D341Med (cell line): ENCODE data around the gene FUT8.
"Not testable (repeated sequence)": the region's sequence is repeated elsewhere in the genome, so short reads cannot be mapped to it uniquely, and the experiment has no call there.

Experiments used
- DNase-seq: peaks from one replicate; pipeline ENCODE4 v3.0.0; 2012; ENCODE audit warnings: low spot score

FUT8 gene

DNA sequence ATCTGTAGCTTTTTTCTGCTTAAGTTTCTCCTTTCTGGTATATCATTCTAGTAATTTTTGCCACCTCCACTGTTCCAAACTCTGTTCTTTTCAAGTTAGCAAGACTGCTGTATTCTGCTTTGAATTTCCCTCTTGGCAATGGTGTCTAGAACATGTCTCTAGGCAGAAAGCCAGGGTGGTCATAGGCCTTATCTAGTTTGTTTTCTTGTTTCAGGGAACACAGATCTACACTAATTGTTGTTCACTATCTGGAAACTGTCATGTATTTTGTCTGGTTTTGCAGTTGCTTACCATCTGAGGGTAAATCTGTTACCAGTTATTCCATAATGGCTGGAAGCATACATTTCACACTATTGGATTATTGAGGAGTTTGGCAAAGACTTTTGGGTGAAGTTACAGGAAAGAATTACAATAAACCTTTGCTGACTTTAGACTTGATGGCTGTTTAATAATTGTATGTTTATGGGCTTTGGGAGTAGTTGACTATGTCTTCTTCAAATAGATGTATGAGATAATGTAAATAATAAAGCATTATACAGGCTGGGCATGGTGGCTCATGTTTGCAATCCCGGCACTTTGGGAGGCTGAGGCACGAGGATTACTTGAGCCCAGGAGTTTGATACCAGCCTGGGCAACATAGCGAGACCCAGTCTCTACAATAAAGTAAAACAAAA lies 41.4 kb downstream of the FUT8 start:
- DNase-seq = no peak

GRCh38 chr14:65456247-65456646 lies 43.7 kb downstream of the FUT8 start:
- no peak for DNase-seq

- DNase-seq = no peak
Measured at GRCh38 chr14:65461730-65462129, 49.2 kb downstream of the FUT8 start.

DNA sequence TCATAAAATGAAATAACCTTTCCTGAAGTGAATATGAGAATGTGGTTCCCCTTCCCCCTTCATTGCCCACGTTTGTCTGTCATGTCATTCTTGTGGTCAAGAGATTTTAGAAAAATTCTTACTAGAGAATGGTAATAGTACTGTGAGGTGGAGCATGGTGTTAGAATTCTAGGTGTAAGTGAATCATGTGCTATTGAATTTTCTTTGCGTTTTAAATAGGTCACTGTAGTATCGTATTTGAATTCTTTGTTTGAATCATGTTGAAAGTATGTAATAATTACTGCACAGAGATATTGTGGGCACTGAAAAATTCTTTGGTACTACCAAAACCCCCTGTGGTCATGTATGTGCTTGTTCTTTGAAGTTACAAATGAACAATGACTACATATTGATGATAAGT lies 49.9 kb downstream of the FUT8 start:
- DNase-seq = no peak

- no peak for DNase-seq
Measured at GRCh38 chr14:65465584-65465983, 53.1 kb downstream of the FUT8 start.

DNA sequence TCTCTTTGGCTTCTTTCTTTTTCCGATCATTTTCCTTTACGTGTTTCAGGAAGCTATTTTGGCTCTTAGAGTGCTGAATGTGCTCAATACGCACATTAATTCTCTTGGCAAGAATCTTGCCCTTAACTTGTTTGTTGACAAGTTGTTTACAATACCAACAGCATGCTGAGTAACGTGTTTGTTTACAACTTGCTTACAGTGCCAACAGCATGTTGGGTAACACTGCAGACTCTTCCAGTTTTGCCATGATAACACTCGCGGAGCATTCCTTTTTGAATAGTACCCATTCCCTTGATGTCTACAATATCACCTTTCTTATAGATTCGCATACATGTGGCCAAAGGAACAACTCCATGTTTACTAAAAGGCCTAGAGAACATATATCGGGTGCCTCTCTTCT lies 55.4 kb downstream of the FUT8 start:
- DNase-seq = not testable (repeated sequence)

DNA sequence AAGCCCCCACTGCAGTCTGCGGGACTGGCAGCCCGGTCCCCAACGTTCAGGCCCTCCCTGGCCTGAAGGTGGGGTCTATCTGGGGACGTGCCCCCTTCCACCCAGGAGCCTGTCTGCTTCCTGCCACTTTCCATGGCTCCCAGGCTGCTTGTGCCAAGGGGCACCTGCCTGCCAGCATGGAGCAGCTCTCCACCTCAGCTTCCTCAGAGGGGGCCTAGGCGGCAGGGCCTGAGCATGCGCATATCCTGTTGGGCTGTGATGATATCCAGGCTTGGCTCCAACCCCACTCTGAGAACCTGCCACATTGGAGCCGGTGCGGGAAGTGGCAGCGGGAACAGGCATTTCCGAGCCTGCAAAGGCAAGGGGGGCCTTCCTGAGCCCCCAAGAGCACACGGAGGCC lies 57.4 kb downstream of the FUT8 start:
- DNase-seq = no peak

GRCh38 chr14:65470404-65470880 lies 57.9 kb downstream of the FUT8 start:
- no peak for DNase-seq

GRCh38 chr14:65471038-65471878 lies 58.7 kb downstream of the FUT8 start:
- DNase-seq = no peak

GRCh38 chr14:65472189-65472588 lies 59.7 kb downstream of the FUT8 start:
- DNase-seq = no peak

- no peak for DNase-seq
Measured at GRCh38 chr14:65476273-65476941, 63.9 kb downstream of the FUT8 start.

DNA sequence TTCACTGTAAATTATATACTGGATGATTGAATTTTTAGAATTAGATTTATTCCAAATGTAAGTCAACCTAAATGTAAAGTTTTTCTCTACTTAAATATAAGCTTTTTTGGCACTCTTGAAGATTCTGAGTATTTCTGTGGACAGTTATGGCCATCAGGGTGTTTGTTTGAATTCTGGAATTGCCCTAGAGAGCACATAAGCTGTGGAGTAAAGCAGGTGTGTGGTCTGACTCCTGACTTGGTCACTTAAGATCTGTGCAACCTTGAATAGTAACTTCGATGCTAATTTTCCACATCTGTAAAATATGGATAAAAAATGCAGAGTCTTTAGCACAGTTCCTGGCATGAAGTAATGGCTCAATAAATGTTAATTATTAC lies 64.4 kb downstream of the FUT8 start:
- DNase-seq = no peak

GRCh38 chr14:65478017-65478416 lies 65.5 kb downstream of the FUT8 start:
- DNase-seq = no peak

GRCh38 chr14:65478596-65478995 lies 66.1 kb downstream of the FUT8 start:
- DNase-seq = no peak

- no peak for DNase-seq
Measured at GRCh38 chr14:65479386-65479785, 66.9 kb downstream of the FUT8 start.

DNA sequence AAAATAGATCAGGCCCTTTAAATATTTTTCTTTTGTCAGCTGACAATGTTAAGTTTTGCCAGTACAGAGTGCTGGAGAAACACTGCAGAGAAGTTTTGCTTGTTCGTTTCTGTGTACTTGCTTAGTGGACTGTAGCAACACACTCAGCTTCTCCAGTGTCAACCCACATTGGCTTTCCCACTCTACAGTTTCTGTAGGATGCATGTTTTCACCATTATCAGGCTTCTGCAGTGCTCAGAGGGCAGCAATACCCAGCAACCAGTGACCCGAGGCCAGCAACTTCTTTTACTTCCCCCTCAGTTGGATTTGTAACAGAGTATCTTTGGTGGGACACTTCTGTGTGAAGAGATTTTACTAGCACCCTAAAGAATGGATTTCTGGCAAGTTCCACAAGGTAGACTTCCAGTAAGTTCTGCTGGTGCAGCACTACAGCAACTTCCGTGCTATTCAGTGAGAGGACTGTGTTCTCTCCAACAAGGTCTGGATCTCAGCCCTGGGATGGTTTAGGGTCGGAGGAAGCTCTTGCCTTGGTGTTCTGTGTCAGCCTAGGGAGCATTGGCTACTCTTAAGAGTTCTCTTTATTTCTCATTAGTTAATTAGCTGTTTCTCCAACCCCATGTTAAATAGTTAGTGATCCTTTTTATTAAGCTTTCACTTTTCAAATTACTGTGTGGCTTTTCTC lies 70.4 kb downstream of the FUT8 start:
- no peak for DNase-seq

- DNase-seq = no peak
Measured at GRCh38 chr14:65483647-65484046, 71.1 kb downstream of the FUT8 start.

DNA sequence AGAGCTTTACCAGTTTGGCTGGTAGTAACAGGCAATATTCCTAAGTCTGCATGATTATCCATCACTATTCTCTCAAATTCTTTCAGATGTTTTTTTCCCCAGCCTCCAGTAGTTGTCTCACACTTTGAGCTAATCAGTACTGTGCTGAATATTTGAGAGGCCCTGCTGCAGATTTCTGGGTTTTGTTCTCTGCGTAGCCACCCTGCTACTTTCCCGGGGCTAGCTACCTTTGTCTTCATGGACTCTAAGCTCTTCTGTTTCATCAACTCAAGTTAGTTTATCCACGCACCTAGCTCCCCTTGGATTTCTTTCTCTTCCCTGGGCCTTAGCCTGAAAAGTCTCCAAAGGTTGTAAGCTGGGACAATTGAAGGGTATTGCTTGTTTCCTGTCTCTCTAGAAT lies 73.0 kb downstream of the FUT8 start:
- DNase-seq = no peak

GRCh38 chr14:65486863-65487262 lies 74.3 kb downstream of the FUT8 start:
- DNase-seq = no peak

DNA sequence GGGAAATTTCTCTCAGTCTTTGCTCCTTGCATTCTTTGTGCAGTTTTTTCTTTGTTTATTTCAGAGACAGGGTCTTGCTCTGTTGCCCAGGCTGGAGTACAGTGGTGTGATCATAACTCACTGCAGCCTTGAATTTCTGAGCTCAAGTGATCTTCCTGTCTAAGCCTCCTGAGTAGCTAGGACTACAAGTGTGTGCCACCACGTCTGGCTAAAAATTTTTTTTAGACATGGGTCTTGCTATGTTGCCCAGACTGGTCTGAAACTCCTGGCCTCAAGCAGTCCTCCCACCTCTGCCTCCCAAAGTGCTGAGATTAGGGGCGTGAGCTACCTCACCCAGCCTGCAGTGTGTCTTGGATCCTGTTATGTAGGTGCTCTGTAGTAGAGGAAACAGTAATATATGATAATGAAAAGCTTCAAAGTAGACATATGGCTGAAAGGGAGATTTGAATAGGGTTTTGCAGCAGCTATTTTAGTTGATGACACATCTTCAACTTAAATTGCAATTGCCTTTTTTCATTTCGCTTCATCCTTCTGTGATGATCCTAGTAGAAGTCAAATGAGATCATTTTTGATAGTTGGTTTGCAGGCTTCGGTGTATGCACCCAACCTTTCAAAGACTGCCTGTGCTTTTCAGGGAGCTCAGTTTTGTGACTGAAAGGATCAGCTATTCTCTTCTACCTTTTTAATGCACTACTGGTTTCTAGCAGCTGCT lies 75.4 kb downstream of the FUT8 start:
- DNase-seq = no peak

GRCh38 chr14:65491274-65491673 lies 78.7 kb downstream of the FUT8 start:
- no peak for DNase-seq

DNA sequence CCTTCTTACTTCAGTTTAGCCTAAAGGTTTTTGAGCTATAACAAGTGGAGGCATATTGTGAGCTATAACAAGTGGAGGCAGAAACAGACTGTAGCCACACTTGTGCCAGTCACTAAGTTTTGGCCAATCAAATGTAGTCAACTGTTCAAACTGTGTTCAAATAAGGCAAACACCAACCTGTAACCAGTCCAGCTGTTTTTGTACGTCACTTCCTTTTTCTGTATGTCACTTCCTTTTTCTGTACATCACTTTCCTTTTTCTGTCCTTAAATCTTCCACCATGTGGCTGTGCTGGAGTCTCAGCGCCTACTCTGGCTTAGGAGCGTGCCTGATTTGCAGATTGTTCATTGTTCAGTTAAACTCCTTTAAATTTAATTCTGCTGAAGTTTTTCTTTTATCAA lies 79.7 kb downstream of the FUT8 start:
- DNase-seq = no peak
